Neuron (in vitro differentiated cells): ENCODE data around the gene BCR.

Experiments
- H2AFZ ChIP-seq: one replicate; pipeline ENCODE4 v1.6.1; 2013; ENCODE audit warnings: low read depth, mild to moderate bottlenecking, inconsistent platforms, low read length, moderate library complexity
- H3K27me3 ChIP-seq: one replicate; pipeline ENCODE4 v1.6.1; 2013; ENCODE audit warnings: low read length; ENCODE audit not compliant: insufficient read depth
- H3K36me3 ChIP-seq: one replicate; pipeline ENCODE4 v1.6.1; 2013; ENCODE audit warnings: low read length; ENCODE audit not compliant: insufficient read depth
- H3K4me1 ChIP-seq: one replicate; pipeline ENCODE4 v1.6.1; 2013; ENCODE audit warnings: low read length; ENCODE audit not compliant: insufficient read depth
- H3K4me3 ChIP-seq: 2 replicates; pipeline ENCODE4 v1.5.1; 2013; ENCODE audit warnings: mild to moderate bottlenecking, low read length, moderate library complexity
- H3K9me3 ChIP-seq: one replicate; pipeline ENCODE4 v1.6.1; 2013; ENCODE audit warnings: low read length

Gene BCR

DNA sequence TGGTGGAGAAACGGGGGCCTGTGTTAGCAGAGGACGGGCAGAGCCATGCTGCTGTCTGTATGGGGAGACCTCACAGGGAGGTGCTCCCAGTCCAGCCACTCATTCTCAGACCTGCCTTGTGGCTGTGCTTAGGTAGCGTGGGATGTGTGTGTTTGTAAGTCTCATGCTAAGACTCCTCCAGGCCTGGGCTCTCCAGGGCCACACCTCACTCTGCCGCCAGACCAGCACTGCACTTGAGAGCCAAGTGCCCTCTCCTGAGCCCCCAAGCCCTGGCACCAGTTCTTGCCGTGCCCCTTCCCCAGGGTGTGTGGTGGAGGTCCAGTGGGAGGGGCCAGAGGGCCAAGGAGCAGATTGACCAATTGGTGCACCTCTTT is 108.8 kb downstream of the BCR start:
- H3K9me3 ChIP-seq: no peaks in the 10 kb centered on the region
- H2AFZ ChIP-seq: no peak overlapping the region
- no peaks in the 10 kb centered on the region for H3K4me1 ChIP-seq
- no peaks in the 10 kb centered on the region for H3K27me3 ChIP-seq
- peaks cover 81% of the 10 kb centered on the region for H3K36me3 ChIP-seq
- H3K4me3 ChIP-seq: no peak overlapping the region

GRCh38 chr22:23289851-23290724 is 109.8 kb downstream of the BCR start:
- H3K27me3 ChIP-seq: no peaks in the 10 kb centered on the region
- H3K4me1 ChIP-seq: no peaks in the 10 kb centered on the region
- no peak overlapping the region for H2AFZ ChIP-seq
- H3K4me3 ChIP-seq: no peak overlapping the region
- no peaks in the 10 kb centered on the region for H3K9me3 ChIP-seq
- peaks cover 81% of the 10 kb centered on the region for H3K36me3 ChIP-seq

GRCh38 chr22:23291806-23292452 is 111.6 kb downstream of the BCR start:
- Histone ChIP-seq H3K4me3 (no peak overlapping the region), H3K27me3 (no peaks in the 10 kb centered on the region), H3K36me3 (peaks cover 79% of the 10 kb centered on the region), H2AFZ (no peak overlapping the region), H3K9me3 (no peaks in the 10 kb centered on the region), H3K4me1 (no peaks in the 10 kb centered on the region)

GRCh38 chr22:23292453-23293350 is 112.4 kb downstream of the BCR start:
- H3K4me3 ChIP-seq: no peak overlapping the region
- H3K36me3 ChIP-seq: peaks cover 79% of the 10 kb centered on the region
- no peak overlapping the region for H2AFZ ChIP-seq
- H3K9me3 ChIP-seq: no peaks in the 10 kb centered on the region
- no peaks in the 10 kb centered on the region for H3K4me1 ChIP-seq
- H3K27me3 ChIP-seq: no peaks in the 10 kb centered on the region

GRCh38 chr22:23293720-23294119 is 113.4 kb downstream of the BCR start:
- H2AFZ ChIP-seq: no peak overlapping the region
- no peaks in the 10 kb centered on the region for H3K4me1 ChIP-seq
- peaks cover 80% of the 10 kb centered on the region for H3K36me3 ChIP-seq
- H3K27me3 ChIP-seq: no peaks in the 10 kb centered on the region
- no peak overlapping the region for H3K4me3 ChIP-seq
- H3K9me3 ChIP-seq: no peaks in the 10 kb centered on the region

- no peaks in the 10 kb centered on the region for H3K4me1 ChIP-seq
- H3K27me3 ChIP-seq: no peaks in the 10 kb centered on the region
- peaks cover 76% of the 10 kb centered on the region for H3K36me3 ChIP-seq
- no peaks in the 10 kb centered on the region for H3K9me3 ChIP-seq
- no peak overlapping the region for H2AFZ ChIP-seq
- H3K4me3 ChIP-seq: no peak overlapping the region
Observed at GRCh38 chr22:23294221-23294620, 113.9 kb downstream of the BCR start.

DNA sequence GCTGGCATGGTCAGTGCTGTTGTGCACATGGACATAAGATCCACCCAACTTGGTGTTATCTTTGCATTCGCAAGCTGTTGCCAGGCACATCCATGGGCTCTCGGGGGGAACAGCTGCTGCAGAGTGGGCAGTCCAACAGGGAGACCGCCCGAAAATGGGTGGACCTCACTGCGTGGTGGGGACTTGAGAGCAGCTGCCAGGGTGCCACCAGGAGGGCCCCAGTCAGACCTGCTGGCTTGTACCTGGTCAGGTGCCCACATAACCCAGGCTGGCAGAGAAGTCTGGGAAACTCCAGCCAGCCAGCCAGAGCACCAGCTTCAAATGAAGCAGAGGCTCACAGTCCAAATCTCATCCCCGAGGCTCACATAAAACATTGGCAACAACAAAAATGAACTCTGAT is 120.2 kb downstream of the BCR start:
- Histone ChIP-seq H3K9me3 (no peaks in the 10 kb centered on the region), H2AFZ (no peak overlapping the region), H3K4me3 (no peak overlapping the region), H3K36me3 (peaks cover 63% of the 10 kb centered on the region), H3K4me1 (no peaks in the 10 kb centered on the region), H3K27me3 (no peaks in the 10 kb centered on the region)

GRCh38 chr22:23301591-23301990 is 121.3 kb downstream of the BCR start:
- peaks cover 63% of the 10 kb centered on the region for H3K36me3 ChIP-seq
- H3K4me1 ChIP-seq: no peaks in the 10 kb centered on the region
- no peak overlapping the region for H3K4me3 ChIP-seq
- no peaks in the 10 kb centered on the region for H3K9me3 ChIP-seq
- H2AFZ ChIP-seq: no peak overlapping the region
- no peaks in the 10 kb centered on the region for H3K27me3 ChIP-seq

- Histone ChIP-seq H3K9me3 (no peaks in the 10 kb centered on the region), H2AFZ (no peak overlapping the region), H3K4me1 (no peaks in the 10 kb centered on the region), H3K4me3 (no peak overlapping the region), H3K27me3 (no peaks in the 10 kb centered on the region), H3K36me3 (peaks cover 57% of the 10 kb centered on the region)
Observed at GRCh38 chr22:23302171-23303002, 122.1 kb downstream of the BCR start.

- no peak overlapping the region for H3K4me3 ChIP-seq
- peaks cover 41% of the 10 kb centered on the region for H3K36me3 ChIP-seq
- no peaks in the 10 kb centered on the region for H3K9me3 ChIP-seq
- H2AFZ ChIP-seq: no peak overlapping the region
- no peaks in the 10 kb centered on the region for H3K27me3 ChIP-seq
- H3K4me1 ChIP-seq: peaks cover 5% of the 10 kb centered on the region
Observed at GRCh38 chr22:23305321-23305910, 125.1 kb downstream of the BCR start.

GRCh38 chr22:23305922-23306374 is 125.6 kb downstream of the BCR start:
- no peaks in the 10 kb centered on the region for H3K9me3 ChIP-seq
- H3K36me3 ChIP-seq: peaks cover 36% of the 10 kb centered on the region
- peaks cover 7% of the 10 kb centered on the region for H3K4me1 ChIP-seq
- H2AFZ ChIP-seq: no peak overlapping the region
- no peaks in the 10 kb centered on the region for H3K27me3 ChIP-seq
- no peak overlapping the region for H3K4me3 ChIP-seq

DNA sequence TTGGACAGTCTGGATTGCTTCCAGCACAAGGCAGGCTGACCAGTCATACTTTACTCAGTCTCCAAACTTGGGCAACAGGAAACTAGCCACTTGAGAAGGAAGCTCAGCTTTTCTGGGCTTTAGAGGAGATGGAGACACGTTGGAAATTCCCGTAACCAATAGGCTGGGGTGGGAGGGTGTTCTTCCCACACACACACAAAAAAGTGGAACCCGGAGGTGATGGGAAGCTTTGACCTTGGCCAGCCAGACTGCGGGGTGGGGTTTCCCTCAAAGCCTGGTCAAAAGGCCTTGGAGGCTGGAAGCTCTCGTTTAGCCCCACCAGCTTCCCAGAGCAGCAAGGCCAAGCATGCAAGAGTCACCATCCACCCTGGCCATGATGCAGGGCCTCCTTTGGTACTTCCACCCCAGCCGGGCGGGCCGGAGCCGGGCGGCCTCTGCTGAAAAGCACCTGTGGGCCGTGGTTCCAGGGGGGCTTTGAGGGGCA is 126.2 kb downstream of the BCR start:
- H3K9me3 ChIP-seq: no peaks in the 10 kb centered on the region
- H3K36me3 ChIP-seq: peaks cover 31% of the 10 kb centered on the region
- peaks cover 7% of the 10 kb centered on the region for H3K4me1 ChIP-seq
- no peak overlapping the region for H3K4me3 ChIP-seq
- H3K27me3 ChIP-seq: no peaks in the 10 kb centered on the region
- H2AFZ ChIP-seq: no peak overlapping the region
